Measurements from ENCODE around the gene TLE2.

DNA sequence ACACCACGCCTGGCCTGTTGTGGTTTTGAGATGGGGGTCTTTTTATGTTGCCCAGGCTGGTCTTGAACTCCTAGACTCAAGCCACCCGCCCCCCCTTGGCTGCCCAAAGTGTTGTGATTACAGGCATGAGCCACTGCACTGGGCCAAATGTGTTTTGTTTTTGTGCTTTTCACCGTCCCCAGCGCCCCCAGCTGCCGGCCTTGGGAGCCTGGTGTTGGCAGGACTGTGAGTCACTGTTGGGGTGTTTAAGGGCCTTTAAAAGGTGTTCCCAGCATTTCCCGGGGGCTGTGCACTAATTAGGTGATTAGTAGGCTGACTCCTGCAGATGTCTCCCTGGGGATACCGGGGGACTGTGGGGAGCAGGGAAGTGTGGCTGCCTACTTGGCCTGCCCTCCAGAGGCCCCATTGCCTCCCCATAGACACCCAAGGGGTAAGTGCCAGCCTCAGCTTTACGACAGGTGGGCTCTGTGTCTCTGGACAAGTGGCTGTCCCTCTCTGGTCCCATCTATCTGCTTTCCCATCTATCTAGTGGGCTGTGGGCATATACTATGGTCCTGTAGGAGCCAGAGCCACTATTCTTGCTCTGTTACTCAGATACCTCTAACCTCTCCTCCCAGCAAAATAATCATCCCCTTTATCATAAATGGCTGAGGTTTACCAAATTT lies 45.0 kb upstream of the TLE2 start:
- no peak for TF ChIP-seq RXRA (IDR thresholded peaks at IDR 0.05; ENCODE audit: borderline replicate concordance, low read depth)
- TF ChIP-seq TCF12 (IDR thresholded peaks at IDR 0.05) = no peak
- TF ChIP-seq, protein P1, sequence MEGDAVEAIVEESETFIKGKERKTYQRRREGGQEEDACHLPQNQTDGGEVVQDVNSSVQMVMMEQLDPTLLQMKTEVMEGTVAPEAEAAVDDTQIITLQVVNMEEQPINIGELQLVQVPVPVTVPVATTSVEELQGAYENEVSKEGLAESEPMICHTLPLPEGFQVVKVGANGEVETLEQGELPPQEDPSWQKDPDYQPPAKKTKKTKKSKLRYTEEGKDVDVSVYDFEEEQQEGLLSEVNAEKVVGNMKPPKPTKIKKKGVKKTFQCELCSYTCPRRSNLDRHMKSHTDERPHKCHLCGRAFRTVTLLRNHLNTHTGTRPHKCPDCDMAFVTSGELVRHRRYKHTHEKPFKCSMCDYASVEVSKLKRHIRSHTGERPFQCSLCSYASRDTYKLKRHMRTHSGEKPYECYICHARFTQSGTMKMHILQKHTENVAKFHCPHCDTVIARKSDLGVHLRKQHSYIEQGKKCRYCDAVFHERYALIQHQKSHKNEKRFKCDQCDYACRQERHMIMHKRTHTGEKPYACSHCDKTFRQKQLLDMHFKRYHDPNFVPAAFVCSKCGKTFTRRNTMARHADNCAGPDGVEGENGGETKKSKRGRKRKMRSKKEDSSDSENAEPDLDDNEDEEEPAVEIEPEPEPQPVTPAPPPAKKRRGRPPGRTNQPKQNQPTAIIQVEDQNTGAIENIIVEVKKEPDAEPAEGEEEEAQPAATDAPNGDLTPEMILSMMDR (IDR thresholded peaks at IDR 0.05) = no peak
